Stimulated activated CD8-positive, alpha-beta memory T cell treated with anti-CD3 and anti-CD28 coated beads, Interleukin-12 subunit alpha, Interleukin-12 subunit beta, amount 100 ng/mL, for 24 hours (primary cell): ENCODE results near the gene TTC9C.
"Not testable (repeated sequence)": the region's sequence is repeated elsewhere in the genome, so short reads cannot be mapped to it uniquely, and the experiment has no call there.

Experiments
- DNase-seq: peaks from one replicate; pipeline ENCODE4 v3.0.0-alpha.2; 2020; ENCODE audit errors: extremely low read depth

The TTC9C gene, protein sequence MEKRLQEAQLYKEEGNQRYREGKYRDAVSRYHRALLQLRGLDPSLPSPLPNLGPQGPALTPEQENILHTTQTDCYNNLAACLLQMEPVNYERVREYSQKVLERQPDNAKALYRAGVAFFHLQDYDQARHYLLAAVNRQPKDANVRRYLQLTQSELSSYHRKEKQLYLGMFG

DNA sequence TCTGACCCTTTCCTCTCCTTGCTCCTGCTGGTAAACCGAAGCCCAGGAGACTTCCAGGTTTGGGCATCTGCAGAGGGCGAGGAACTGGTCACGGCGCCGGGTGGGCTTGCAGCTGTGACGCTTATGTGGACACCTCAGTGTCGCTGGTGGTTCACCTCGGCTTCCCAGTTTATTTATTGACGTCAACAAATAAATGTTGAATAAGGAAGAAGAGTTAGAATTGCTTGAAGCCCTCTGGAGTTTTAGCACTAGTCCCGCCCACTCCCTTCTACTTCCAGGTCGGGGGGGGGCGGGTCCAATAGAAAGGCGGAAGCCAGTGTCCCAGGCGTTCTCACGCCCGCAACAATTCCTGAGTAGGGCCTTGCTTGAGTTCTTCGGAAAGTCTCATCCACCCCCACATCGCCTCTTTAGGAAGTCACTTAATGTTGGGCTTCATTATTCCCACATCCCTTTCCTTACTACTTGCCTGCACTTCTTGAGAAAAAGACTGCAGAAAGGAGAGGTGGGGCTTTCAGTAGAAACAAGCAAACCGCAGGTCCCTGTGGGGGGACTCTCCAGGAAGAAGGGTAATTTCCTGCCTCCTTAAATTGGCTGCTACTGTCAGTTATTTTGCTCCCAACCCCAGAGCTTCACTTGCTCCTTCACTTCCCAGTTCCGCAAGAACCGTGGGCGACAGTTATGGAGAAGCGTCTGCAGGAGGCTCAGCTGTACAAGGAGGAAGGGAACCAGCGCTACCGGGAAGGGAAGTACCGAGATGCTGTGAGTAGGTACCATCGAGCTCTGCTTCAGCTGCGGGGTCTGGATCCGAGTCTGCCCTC, at the start of gene TTC9C:
TTC9C (plus strand) TSS at position 316 of the 818 bp plus-strand sequence; CDS start at position 679, 363 bp downstream.
- DNase-seq: peak; percentile 67

DNA sequence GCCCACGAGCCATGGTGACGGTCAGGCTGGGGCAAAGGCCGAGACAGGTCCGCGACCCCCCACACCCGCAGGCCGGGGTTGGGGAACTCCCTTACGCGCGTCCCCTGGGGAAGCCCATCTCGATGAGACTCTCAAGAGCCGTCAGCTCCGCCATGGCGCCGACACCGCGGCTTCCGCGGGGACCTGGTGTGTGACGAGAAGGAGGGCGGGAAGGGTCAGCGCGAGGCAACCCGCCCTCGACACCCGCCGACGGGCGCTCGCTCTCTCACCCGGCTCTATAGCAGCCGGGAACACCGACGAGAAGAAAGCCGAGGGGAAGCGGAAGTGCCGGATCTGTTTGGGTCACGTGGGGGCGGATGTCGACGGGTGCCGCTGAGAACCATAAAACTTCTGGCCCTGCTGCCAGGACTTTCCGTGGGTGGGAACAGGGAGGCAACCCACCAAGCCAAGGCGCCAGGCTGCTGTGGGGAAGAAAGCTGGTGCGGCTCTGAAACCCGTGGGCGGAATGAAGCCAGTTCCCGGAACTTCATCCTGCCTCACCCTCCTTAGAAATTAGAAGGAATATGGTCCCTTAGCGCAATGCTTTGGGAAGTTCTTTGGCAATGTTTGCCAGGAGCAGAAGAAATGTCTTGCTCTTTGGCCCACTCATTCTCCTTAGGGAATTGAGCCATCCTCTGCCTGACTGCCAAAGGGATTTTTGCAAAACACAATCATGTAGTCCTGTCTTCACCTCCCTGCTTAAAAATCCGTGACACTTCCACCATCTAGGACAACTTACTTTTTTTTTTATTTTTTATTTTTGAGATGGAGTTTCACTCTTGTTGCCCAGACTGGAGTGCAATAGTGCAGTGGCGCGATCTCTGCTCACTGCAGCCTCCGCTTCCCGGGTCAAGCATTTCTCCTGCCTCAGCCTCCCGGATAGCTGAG, 49.3 kb upstream of the TTC9C start, which contains the start of gene UBXN1:
UBXN1 (minus strand) TSS at position 304 of the 927 bp plus-strand sequence; CDS start at position 154, 150 bp downstream.
- peak; percentile 74 for DNase-seq

DNA sequence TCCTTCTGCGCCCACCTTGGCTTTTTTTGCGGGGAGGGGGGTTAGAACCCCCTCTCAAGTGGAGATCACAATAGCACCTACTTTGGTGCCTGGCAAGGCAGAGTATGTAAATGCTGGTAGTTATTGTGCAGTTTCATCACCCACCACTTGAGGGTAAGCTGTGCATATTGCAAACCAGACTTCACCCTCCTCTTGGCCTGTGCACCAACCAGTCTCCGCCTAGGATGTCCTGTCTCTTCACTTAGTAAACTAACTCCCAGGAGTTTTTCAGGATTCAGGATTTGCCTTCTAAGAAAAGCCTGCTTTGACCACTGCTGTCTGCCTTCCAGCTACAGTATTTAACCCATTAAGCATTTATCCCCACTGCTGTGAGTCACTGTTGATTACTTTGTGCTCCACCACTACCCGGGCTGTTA, 47.5 kb upstream of the TTC9C start:
- no peak for DNase-seq

DNA sequence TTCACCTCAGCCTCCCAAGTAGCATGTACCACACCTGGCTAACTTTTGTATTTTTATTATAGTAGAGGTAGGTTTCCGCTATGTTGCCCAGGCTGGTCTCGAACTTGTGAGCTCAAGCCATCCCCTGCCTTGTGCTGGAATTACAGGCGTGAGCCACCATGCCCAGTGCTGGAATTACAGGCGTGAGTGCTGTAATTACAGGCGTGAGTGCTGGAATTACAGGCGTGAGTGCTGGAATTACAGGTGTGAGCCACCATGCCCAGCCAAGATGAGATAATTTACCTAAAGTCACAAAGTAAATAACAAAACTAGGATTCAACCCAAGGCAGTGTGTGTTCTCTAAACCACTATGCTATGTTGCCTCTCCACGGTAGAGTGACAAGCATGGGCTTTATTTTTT, 45.8 kb upstream of the TTC9C start:
- DNase-seq: no peak

DNA sequence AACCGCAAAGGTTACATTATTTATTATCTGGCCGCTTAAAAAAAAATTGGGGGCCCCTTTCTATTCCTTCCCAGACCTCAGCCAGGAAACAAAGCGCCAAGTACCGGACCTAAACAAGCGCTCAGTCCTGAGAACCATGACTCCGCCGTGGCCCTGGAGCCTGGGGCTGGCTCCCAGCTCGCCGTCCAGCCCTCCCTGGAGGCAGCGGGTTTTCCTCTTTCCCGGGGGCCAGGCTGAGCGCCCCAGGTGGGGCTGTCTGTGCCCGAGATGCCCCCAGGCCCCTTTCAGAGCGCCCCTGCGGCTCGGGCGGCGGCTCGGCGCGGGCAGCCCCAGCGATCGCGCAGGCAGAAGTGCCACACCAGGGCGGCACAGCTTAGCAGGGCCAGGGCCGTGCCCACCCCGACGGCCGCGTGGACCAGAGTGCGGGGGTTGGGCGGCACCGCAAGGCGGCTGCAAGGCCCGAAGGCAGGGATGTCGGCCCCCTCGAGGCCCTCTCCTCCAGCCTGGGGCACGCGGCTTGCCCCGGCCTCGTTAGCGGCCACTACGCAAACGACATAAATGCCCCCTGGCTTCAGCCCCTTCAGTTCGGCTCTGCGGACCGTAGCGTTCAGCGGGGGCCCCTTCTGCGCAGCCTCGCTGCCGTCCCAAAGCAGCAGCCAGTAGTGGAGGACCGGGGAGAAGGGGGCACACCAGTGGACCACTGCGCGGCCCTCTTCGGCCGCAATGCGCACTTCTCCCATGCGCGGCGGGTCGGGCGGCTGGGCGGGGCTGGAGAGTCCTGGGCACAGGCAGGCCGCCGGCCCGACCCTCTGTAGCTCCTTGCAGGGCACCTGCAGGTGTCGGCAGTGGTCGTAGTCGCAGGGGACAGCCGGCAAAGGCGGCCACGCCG, 40.5 kb upstream of the TTC9C start:
- DNase-seq: no peak

DNA sequence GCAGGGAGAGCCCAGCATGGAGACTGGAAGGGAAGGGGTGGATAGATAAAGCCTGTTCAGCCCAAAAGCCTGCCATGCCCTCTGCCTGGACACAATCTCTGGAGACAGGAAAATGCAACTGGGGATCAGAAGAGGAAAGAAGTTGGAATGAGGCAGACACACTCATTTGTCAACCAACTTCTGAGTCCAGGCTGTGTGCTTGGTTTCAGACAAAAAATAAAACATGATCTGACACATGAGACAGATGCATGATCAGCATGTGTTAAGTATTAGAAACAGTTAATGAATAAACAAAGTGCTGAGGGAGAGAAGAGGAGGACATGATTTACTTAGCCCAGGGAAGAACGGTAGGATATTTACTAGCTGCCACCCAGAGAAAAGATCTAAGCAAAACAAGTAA, 39.8 kb upstream of the TTC9C start:
- DNase-seq: no peak

DNA sequence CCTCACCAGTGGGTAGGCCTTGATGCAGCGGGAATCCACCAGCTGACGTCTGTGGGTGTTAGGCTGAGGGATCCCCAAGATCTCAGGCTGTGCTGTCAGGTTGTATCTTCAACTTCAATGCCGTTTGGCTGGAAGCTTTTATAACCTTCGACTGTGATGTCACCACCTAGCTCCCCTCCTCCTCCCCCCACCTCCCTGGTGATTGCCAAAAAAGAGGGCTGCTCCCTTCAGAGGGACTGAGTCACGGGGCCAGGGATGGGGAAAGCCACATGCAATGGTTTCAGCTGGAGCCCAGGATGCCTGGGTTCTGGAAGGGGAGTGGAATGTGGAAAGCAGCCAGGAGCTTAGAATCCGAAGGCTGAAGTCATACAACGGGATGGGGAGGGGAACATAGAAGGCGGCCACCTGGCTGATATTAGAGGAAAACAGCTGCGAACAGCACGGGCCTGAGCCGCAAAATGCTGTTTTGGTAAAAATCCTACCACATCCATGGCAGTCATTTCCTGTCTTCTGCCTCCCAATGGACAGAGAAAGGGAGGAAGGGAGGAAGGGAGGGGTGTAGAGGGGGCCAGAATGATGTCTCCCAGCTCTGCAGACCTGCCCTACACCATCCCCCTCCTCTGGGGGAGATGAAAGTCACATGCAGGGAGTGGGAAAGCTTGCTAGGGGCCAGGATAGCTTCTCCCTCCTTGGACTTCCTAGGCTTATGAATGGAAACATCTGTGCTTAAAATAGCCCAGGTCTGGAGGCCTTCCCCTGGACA, 38.7 kb upstream of the TTC9C start, which contains the start of gene LRRN4CL:
LRRN4CL (minus strand) TSS at position 110 of the 763 bp plus-strand sequence. CDS start 1,022 bp downstream, outside the sequence.
- DNase-seq: no peak

DNA sequence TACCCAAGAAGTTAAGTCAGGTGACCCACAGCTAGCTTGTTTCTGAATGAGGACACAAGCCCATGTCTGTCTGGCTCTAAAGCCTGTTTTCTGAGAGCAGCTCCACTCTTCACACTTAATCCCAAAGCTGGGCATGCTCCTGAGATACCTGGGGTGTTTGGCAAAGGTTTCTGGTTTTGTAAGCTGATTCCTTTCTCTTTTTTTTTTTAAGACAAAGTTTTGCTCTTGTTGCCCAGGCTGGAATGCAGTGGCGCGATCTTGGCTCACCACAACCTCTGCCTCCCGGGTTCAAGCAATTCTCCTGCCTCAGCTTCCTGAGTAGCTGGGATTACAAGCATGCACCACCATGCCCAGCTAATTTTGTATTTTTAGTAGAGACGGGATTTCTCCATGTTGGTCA, 34.7 kb upstream of the TTC9C start:
- DNase-seq: not testable (repeated sequence)

DNA sequence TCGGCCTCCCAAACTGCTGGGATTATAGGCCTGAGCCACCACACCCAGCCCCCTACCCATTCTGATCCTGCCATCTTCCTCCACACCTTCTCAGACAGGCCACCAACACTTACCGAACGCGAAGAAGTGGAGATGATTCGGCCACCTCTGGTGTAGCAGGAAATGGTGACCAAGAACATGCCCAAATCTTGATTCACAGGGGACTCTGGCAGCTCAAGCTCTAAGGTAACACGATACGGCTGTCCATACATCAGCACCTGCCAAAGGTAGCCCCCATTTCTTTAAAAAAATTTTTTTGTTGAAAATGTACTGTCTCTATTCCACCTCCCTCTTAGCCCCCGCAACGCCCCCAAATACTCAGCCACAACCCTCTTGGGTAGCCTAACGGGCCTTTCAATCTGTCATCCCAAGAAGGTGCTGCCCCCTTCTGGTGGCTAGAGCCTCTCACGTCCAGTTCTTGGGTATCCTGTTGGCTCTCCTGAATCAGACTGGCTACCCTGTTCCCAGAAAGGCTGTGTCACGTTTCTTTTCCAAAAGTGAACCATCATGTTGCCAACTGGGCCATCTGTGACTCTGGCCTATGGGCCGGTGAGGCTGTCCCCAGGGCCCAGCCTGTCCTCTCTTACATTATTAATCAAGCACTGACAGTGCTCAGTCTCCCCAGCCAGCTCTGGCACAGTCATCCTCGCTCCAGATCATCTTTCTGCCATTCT, 33.7 kb upstream of the TTC9C start:
- peak; percentile 54 for DNase-seq

DNA sequence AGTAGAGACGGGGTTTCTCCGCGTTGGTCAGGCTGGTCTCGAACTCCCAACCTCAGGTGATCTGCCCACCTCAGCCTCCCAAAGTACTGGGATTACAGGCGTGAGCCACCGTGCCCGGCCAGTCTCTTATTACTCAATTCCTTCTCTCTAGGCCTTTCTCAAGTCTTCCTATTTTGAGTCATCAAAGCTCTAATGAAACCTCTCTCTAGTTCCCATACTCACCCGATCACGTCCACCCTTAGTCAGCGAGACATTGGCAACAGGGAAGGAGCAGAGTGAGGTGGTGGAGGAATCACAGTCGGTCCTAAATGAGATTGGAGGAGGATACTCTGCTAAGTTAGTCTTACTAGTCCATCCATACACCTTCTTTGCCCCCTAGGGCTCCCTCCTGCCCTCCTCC, 26.0 kb upstream of the TTC9C start:
- no peak for DNase-seq

DNA sequence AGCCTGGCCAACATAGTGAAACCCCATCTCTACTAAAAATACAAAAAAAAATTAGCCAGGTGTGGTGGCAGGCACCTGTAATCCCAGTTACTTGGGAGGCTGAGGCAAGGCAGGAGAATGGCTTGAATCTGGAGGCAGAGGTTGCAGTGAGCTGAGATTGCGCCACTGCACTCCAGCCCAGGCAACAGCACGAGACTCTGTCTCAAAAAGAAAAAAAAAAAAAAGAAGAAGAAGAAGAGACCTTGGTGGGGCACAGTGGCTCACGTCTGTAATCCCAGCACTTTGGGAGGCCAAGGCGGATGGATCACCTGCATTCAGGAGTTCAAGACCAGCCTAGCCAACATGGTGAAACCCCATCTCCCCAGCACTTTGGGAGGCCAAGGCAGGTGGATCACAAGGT, 24.4 kb upstream of the TTC9C start:
- DNase-seq: not testable (repeated sequence)

DNA sequence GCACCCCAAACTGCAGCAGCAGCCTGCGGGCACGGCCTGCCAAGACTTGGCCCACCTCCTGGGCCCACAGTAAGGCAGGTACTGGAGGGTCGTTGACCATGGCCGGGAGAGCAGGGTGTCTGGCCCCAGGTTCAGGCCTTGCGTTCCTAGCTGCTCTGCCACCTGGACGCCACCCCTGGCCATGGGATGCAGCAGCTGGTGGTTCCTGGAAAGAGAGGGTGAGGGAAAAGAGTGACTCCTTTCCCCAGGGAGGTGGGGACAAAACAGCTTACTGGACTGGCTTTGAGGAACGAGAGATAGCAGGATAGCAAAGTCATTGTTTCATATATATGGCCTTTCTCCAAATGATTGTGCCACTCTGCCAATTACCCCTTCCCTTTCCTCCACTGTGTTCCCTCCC, 22.9 kb upstream of the TTC9C start:
- DNase-seq: no peak

DNA sequence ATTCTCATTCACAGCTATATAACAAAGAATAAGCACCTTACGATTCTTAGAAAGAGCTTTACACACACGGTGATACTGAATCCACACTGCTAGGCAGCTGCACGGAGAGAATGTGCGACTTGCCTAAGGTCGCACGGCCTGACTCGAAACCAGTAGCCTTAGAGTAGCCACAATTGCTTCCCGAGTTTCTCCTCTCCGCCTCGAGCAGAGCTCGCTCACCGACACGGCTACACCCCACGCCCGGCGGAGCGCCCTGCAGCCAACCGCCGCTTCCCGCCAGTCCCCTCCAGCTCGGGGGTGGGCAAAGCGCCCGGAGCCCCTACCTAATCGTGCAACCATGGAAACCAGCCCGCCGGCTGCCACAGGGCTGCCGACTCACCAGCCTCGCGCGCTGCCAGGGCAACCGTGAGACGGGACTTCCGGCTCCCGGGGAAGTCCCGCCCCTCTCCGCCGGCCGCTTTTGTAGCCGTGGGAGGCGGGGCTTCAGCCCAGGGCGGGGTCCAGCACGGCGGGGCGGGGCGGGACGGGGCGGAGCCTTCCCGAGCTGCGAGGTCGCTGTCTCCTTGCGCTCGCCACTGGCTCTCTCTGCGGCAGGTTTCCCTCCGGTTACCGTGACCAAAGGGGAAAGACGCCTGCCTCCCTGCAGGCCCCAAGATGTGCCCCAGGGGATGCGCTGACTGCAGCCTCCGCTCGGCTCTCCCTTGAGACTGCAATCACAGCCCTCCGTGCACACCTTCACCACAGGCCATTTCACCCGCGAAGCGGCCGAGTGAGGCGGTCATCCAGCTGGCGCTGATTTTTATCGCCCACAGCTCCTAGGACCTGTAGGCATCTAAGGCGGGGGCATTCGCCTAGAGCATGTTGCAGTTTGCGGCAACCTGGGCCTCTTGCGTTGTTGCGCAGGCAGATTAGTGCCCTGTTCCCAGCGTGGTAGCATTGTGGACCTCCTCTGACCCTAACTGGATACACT, 22.1 kb upstream of the TTC9C start:
- DNase-seq: peak; percentile 93

DNA sequence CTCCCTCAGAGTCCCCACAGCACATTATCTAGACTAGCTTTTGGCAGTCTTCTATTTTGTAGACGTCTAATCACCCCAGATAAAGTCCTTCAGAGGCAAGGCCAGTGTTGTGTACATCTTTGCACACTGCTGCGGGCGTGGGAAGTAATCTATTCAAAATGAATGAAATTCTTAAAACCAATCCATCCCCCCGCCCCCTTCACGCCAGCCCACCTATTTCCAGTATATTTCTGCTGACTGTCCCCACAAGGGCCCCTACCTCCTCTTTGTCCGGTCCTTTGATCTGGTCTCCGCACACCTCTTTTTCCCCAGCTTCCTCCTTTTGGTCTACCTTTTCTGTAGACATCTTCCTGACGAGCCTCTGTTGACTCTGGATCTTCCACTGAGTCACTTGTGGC, 21.4 kb upstream of the TTC9C start:
- DNase-seq: no peak

DNA sequence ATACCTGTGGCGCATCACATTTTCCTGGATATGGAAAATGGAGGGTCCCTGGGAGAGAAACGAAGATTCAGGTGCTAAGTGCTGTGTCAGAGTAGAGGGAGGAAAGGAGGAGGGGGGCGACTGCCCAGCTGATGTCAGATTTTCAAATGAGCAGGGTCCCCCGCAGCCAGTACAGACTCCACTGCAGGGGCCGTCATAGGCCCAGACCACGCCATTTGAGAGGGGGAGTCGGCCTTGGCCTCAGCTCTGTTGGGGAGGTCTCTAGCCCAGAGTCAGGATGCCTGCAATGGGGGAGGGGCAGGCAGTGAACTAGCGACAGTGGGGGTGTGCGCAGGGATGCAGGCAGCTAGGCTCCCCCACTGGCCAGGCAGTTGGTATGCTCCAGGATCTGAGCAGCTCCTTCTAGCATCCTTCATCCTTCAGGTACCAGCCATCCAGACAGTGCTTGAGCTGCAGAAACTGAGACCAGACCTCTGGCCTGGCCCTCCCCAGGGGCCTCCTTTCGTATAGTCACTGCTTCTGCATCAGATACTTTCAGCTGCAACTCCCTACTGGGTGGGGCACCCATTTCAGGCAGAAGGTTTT, 20.9 kb upstream of the TTC9C start, which contains the start of the genes BSCL2 and GNG3:
BSCL2 (minus strand) TSS at position 148 of the 585 bp plus-strand sequence. CDS start 229 bp downstream, outside the sequence.
GNG3 (plus strand) TSS at position 400 of the 585 bp plus-strand sequence. CDS start 620 bp downstream, outside the sequence.
- no peak for DNase-seq

DNA sequence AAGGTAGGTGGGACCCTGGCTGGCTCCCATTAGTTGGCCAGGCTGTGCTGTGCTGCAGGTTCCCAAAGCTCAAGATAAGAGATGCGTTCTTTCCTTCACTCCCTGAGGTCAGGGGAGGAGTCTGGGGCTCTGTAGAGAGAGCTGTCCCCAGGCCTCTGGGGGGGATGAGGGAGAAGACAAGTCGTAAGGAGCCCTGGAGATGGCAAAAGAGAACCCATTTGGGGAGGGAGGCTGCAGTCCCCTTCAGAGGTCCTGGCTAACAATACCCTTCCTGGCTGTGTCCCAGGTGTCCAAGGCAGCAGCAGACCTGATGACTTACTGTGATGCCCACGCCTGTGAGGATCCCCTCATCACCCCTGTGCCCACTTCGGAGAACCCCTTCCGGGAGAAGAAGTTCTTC, 19.9 kb upstream of the TTC9C start:
- DNase-seq: no peak

DNA sequence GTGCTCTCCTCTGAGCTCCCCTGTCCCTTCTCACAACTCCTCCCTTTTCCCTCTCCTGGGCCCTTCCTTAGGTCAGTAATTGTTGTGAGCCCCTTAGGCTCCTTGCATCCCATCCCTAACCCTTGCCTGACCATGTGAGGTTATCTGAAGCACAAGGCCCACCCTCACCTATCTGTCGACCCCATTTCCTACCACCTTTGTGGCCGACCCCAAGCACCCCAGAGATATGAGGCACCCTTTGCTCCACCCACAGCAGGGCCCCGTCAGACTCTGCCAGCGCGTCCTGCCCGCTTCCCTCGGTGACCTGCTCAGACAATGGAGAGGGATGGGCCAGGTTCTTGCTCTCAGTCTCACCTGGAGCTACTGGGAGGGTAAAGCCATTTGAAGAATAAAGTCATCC, 19.5 kb upstream of the TTC9C start:
- no peak for DNase-seq
